H1 (cell line): ENCODE results near the gene BLNK. TPM values are rescaled to one million over a fixed set of nuclear protein-coding genes. Genes with fewer than 3 reads are reported as not detected.

Experiments
- CTCF ChIA-PET: fragments of 300-600 bp; sonication (Branson Sonifier 250); formaldehyde crosslinking; loops from one replicate; lab custom pipeline; 2021; ENCODE audit not compliant: partially characterized antibody; lab: Charles Lee
- POLR2A ChIA-PET: fragments of 300-600 bp; sonication (Branson Sonifier 250); formaldehyde crosslinking; loops from one replicate; lab custom pipeline; 2021; ENCODE audit warnings: inconsistent platforms; ENCODE audit not compliant: partially characterized antibody; lab: Charles Lee
- DNase-seq, 2 experiments: peaks; one replicate each; pipeline versions ENCODE4 v3.0.0 to v3.0.0-alpha.2; 2010 to 2022; ENCODE audit warnings: low spot score in 2 of 2, low read depth in 1 of 2, mixed read lengths in 1 of 2
- FAIRE-seq: peaks from 2 replicates; lab custom pipeline; 2011; peaks lifted over from hg19 to GRCh38; lab: Jason Lieb, UNC
- H2AFZ ChIP-seq: 2 replicates; pipeline ENCODE4 v1.8.1; 2012; ENCODE audit warnings: low read length, inconsistent platforms
- H2AK5ac ChIP-seq: 2 replicates; pipeline ENCODE4 v1.6.1; 2013; ENCODE audit warnings: low read depth, low read length
- H2BK120ac ChIP-seq: replicated peaks from 2 replicates; pipeline ENCODE3; 2013; ENCODE audit warnings: low read depth, low read length, inconsistent platforms
- H2BK12ac ChIP-seq: 2 replicates; pipeline ENCODE4 v1.6.1; 2013; ENCODE audit warnings: low read depth, low read length
- H2BK15ac ChIP-seq: 2 replicates; pipeline ENCODE4 v1.6.1; 2013; ENCODE audit warnings: low read length
- H2BK20ac ChIP-seq: 2 replicates; pipeline ENCODE4 v1.6.1; 2013; ENCODE audit warnings: low read length
- H2BK5ac ChIP-seq: 2 replicates; pipeline ENCODE4 v1.6.1; 2013; ENCODE audit warnings: low read depth, low read length
- H3K14ac ChIP-seq: 2 replicates; pipeline ENCODE4 v1.6.1; 2013; ENCODE audit warnings: inconsistent platforms; ENCODE audit not compliant: insufficient read length
- H3K18ac ChIP-seq: 2 replicates; pipeline ENCODE4 v1.6.1; 2013; ENCODE audit warnings: low read length; ENCODE audit errors: extremely low read depth
- H3K23ac ChIP-seq: 2 replicates; pipeline ENCODE4 v1.6.1; 2013; ENCODE audit warnings: inconsistent platforms; ENCODE audit not compliant: insufficient read length
- H3K23me2 ChIP-seq: 2 replicates; pipeline ENCODE4 v1.6.1; 2013; ENCODE audit warnings: low read depth, low read length
- H3K27ac ChIP-seq: 2 replicates; pipeline ENCODE4 v1.6.1; 2011; ENCODE audit warnings: low read depth, low read length, inconsistent platforms
- H3K27me3 ChIP-seq, 4 experiments: replicated peaks in 1 of 4; 1 replicate in 1 of 4; 2 replicates in 3 of 4; pipeline versions ENCODE4 v1.6.1 to v1.8.1; 2011 to 2013; ENCODE audit warnings: low read length in 3 of 4, mild to moderate bottlenecking in 3 of 4, inconsistent platforms in 2 of 4, mixed read lengths in 2 of 4, moderate library complexity in 1 of 4; ENCODE audit not compliant: control insufficient read depth in 3 of 4, insufficient read depth in 3 of 4; ENCODE audit errors: extremely low read depth in 1 of 4
- H3K36me3 ChIP-seq, 4 experiments: 2 replicates each; pipeline versions ENCODE4 v1.6.1 to v1.8.1; 2011 to 2013; ENCODE audit warnings: mild to moderate bottlenecking in 4 of 4, low read length in 3 of 4, moderate library complexity in 2 of 4, control low read depth in 1 of 4, inconsistent platforms in 1 of 4; ENCODE audit not compliant: insufficient read depth in 4 of 4, control insufficient read depth in 2 of 4
- H3K4ac ChIP-seq: replicated peaks from 2 replicates; pipeline ENCODE3; 2013; ENCODE audit warnings: low read length, low read depth, mixed read lengths, inconsistent platforms; ENCODE audit not compliant: insufficient read length
- H3K4me1 ChIP-seq, 4 experiments: replicated peaks in 1 of 4; 1 replicate in 1 of 4; 2 replicates in 3 of 4; pipeline versions ENCODE4 v1.6.1 to v1.8.1; 2011 to 2013; ENCODE audit warnings: low read length in 3 of 4, inconsistent platforms in 2 of 4, mixed read lengths in 1 of 4; ENCODE audit not compliant: insufficient read depth in 4 of 4, control insufficient read depth in 3 of 4
- H3K4me2 ChIP-seq, 2 experiments: 2 replicates each; pipeline versions ENCODE4 v1.6.1 to v1.8.1; 2011 to 2013; ENCODE audit warnings: low read depth in 2 of 2, low read length in 2 of 2, control low read depth in 1 of 2, inconsistent platforms in 1 of 2, mild to moderate bottlenecking in 1 of 2; ENCODE audit not compliant: insufficient read depth in 1 of 2
- H3K4me3 ChIP-seq, 4 experiments: fragments of 200-600, 300-600 bp in 1 of 4; sonication (generic), shearing (Covaris generic), sonication (Bioruptor Twin) in 1 of 4; 2 replicates each; pipeline versions ENCODE4 v1.5.1 to v1.8.1; 2011 to 2016; ENCODE audit warnings: low read length in 4 of 4, low read depth in 3 of 4, control low read depth in 2 of 4, inconsistent platforms in 2 of 4, mild to moderate bottlenecking in 2 of 4, mixed read lengths in 1 of 4, moderate library complexity in 1 of 4; ENCODE audit not compliant: insufficient read depth in 2 of 4; ENCODE audit errors: extremely low read depth in 1 of 4
- H3K56ac ChIP-seq: replicated peaks from 2 replicates; pipeline ENCODE3; 2013; ENCODE audit warnings: low read depth, mild to moderate bottlenecking, mixed read lengths, low read length, inconsistent platforms; ENCODE audit not compliant: insufficient read length
- H3K79me1 ChIP-seq: 2 replicates; pipeline ENCODE4 v1.6.1; 2013; ENCODE audit warnings: low read depth, low read length, control low read depth
- H3K79me2 ChIP-seq, 2 experiments: 2 replicates each; pipeline versions ENCODE4 v1.6.1 to v1.8.1; 2012 to 2013; ENCODE audit warnings: low read length in 2 of 2, mild to moderate bottlenecking in 2 of 2, inconsistent platforms in 1 of 2; ENCODE audit not compliant: insufficient read depth in 2 of 2, control insufficient read depth in 1 of 2
- H3K9ac ChIP-seq, 4 experiments: replicated peaks in 1 of 4; 1 replicate in 1 of 4; 2 replicates in 3 of 4; pipeline versions ENCODE4 v1.6.1 to v1.8.1; 2011 to 2013; ENCODE audit warnings: low read depth in 3 of 4, low read length in 3 of 4, control low read depth in 2 of 4, mild to moderate bottlenecking in 2 of 4, moderate library complexity in 2 of 4, inconsistent platforms in 1 of 4; ENCODE audit errors: extremely low read depth in 1 of 4
- H3K9me3 ChIP-seq, 2 experiments: 2 replicates each; pipeline versions ENCODE4 v1.6.1 to v1.8.1; 2012 to 2013; ENCODE audit warnings: mild to moderate bottlenecking in 2 of 2, moderate library complexity in 2 of 2, control low read depth in 1 of 2, inconsistent platforms in 1 of 2, low read depth in 1 of 2, low read length in 1 of 2, mixed read lengths in 1 of 2; ENCODE audit not compliant: insufficient read depth in 2 of 2
- H4K20me1 ChIP-seq, 2 experiments: replicated peaks in 1 of 2; 2 replicates each; pipeline versions ENCODE3 to v1.8.1; 2011 to 2013; ENCODE audit warnings: inconsistent platforms in 2 of 2, low read length in 2 of 2, mild to moderate bottlenecking in 1 of 2; ENCODE audit not compliant: insufficient read depth in 2 of 2, control insufficient read depth in 1 of 2
- H4K5ac ChIP-seq: 2 replicates; pipeline ENCODE4 v1.6.1; 2013; ENCODE audit warnings: low read length, low read depth, mixed read lengths, inconsistent platforms; ENCODE audit not compliant: insufficient read length
- H4K8ac ChIP-seq: 2 replicates; pipeline ENCODE4 v1.8.0; 2013; ENCODE audit warnings: mild to moderate bottlenecking, moderate library complexity, low read length, inconsistent platforms; ENCODE audit not compliant: insufficient read depth; ENCODE audit errors: extremely low read depth
- H4K91ac ChIP-seq: replicated peaks from 2 replicates; pipeline ENCODE3; 2013; ENCODE audit warnings: low read length, mixed read lengths, inconsistent platforms; ENCODE audit not compliant: insufficient read length
- ASH2L ChIP-seq: fragments of 200-600, 300-600 bp; sonication (generic); IDR thresholded peaks from one replicate; pipeline ENCODE4 v1.7.1; 2017; ENCODE audit warnings: low read length
- ATF2 ChIP-seq: IDR thresholded peaks from 2 replicates; pipeline ENCODE4 v1.6.1; 2012; ENCODE audit warnings: low read length, inconsistent platforms
- ATF3 ChIP-seq: IDR thresholded peaks from 2 replicates; pipeline ENCODE4 v1.6.1; 2011; ENCODE audit warnings: low read depth, mild to moderate bottlenecking, low read length; ENCODE audit not compliant: insufficient read depth
- KDM4A ChIP-seq: IDR thresholded peaks from one replicate; pipeline ENCODE4 v1.7.1; 2012; ENCODE audit warnings: low read depth, mild to moderate bottlenecking, moderate library complexity, low read length, inconsistent platforms; ENCODE audit not compliant: severe bottlenecking
- MAX ChIP-seq: IDR thresholded peaks from 2 replicates; pipeline ENCODE4 v1.6.1; 2012; ENCODE audit warnings: inconsistent platforms
- POLR2AphosphoS5 ChIP-seq: IDR thresholded peaks from 2 replicates; pipeline ENCODE4 v1.6.1; 2011; ENCODE audit warnings: low read depth, low read length
- SP1 ChIP-seq: IDR thresholded peaks from 2 replicates; pipeline ENCODE4 v1.6.1; 2011; ENCODE audit warnings: low read depth, low read length
- WGBS, 2 experiments: shearing (Covaris generic) in 1 of 2; methylation state at CpG; one replicate each; pipeline versions ENCODE4 v1.1.6 to v1.1.7; 2013 to 2015; ENCODE audit warnings: low lambda C conversion rate in 2 of 2, mixed read lengths in 2 of 2, inconsistent platforms in 1 of 2, low coverage in 1 of 2, missing lambda C conversion rate in 1 of 2; ENCODE audit not compliant: insufficient replicate concordance in 2 of 2, insufficient coverage in 1 of 2, insufficient read length in 1 of 2; ENCODE audit errors: extremely low coverage in 1 of 2, missing lambda C conversion rate in 1 of 2; 5-methylcytosine and 5-hydroxymethylcytosine counted together
- polyA plus RNA-seq, 7 experiments: library from polyadenylated mRNA; depleted of rRNA in 3 of 7; stranded (reverse) in 5 of 7; unstranded in 2 of 7; fragments of >200 nt in 5 of 7; fragments of 200-250 nt in 2 of 7; gene quantifications; 1 replicate in 5 of 7; 2 replicates in 1 of 7; 4 replicates in 1 of 7; pipeline versions ENCODE4 v1.2.1 to v1.2.3, GENCODE V29; 2011 to 2013; ENCODE audit warnings: missing spikeins in 2 of 7, mixed read lengths in 2 of 7
- total RNA-seq: library from RNA; stranded (reverse); fragmentation: NEBNext Ultra II Directional; extraction: Animal tissue kit (Norgen Biotek cat#: 25700); gene quantifications from 2 replicates; pipeline ENCODE4 v1.2.1, GENCODE V29; 2021
- TF ChIP-seq, protein P1 (sequence below): IDR thresholded peaks from 2 replicates; pipeline ENCODE4 v1.6.1; 2012; ENCODE audit warnings: inconsistent platforms

BLNK gene
- total and polyA plus RNA-seq, 2 of the 8 experiments (the other 6 are each of a cell fraction or from before 2014, with no cell fraction given), result not detected

GRCh38 chr10:96255549-96256333 is 15.6 kb downstream of the BLNK start:
- Histone ChIP-seq H2BK12ac (no peak overlapping the region), H3K27ac (no peak overlapping the region), H2BK20ac (no peak overlapping the region), H4K5ac (no peak overlapping the region), H3K4me2 (peak overlapping the region in 1 of 2 experiments; percentile 25; a peak in 2 of 4 replicates), H3K23ac (no peak overlapping the region), H2BK15ac (0 out of 2 replicates have a peak overlapping the region, but pooled peaks have one; percentile 0), H3K4ac (no peak overlapping the region), H3K9ac (peak overlapping the region in 1 of 4 experiments; percentile 32; a peak in 1 of 7 replicates), H3K79me2 (no peaks in the 10 kb centered on the region), H3K4me1 (peaks cover 0 to 6% (median 3%) of the 10 kb centered on the region in 4 experiments; a peak in 3 of 7 replicates), H2AK5ac (no peak overlapping the region), H3K36me3 (no peaks in the 10 kb centered on the region), H3K27me3 (no peaks in the 10 kb centered on the region; a peak in 1 of 7 replicates), H2AFZ (no peak overlapping the region), H2BK120ac (no peak overlapping the region), H2BK5ac (no peak overlapping the region), H3K14ac (no peak overlapping the region), H3K56ac (no peak overlapping the region), H4K8ac (no peak overlapping the region), H4K91ac (no peak overlapping the region), H3K18ac (no peak overlapping the region), H4K20me1 (no peaks in the 10 kb centered on the region), H3K9me3 (no peaks in the 10 kb centered on the region), H3K4me3 (no peak overlapping the region), H3K79me1 (no peaks in the 10 kb centered on the region), H3K23me2 (no peaks in the 10 kb centered on the region; the same call in 1 of the 2 replicates)
- DNase-seq (no peak), FAIRE-seq (peak; percentile 65)
- ChIA-PET CTCF (interaction anchor here (0.6 to 2.5 kb wide), 10 partner anchors 9 to 369 kb away, joined by 3 to 7 read pairs (median 3); no protein-coding TSS in a partner anchor), POLR2A (interaction anchor here (0.7 kb wide), 1 partner anchor 229 kb away, joined by 3 read pairs; no protein-coding TSS in a partner anchor)
- 66% methylated on average over 6 of the region's 6 CpGs; no CpG with 5 or more reads in 1 of the 2 experiments for WGBS, 2 experiments
- TF ChIP-seq POLR2AphosphoS5 (no peak), ATF2 (no peak), SP1 (no peak), MAX (no peak), ATF3 (no peak), KDM4A (no peak), ASH2L (no peak)
- TF ChIP-seq, protein P1, sequence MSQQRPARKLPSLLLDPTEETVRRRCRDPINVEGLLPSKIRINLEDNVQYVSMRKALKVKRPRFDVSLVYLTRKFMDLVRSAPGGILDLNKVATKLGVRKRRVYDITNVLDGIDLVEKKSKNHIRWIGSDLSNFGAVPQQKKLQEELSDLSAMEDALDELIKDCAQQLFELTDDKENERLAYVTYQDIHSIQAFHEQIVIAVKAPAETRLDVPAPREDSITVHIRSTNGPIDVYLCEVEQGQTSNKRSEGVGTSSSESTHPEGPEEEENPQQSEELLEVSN, result no peak
